ENCODE results near the gene ANKHD1.

The ANKHD1 gene

DNA sequence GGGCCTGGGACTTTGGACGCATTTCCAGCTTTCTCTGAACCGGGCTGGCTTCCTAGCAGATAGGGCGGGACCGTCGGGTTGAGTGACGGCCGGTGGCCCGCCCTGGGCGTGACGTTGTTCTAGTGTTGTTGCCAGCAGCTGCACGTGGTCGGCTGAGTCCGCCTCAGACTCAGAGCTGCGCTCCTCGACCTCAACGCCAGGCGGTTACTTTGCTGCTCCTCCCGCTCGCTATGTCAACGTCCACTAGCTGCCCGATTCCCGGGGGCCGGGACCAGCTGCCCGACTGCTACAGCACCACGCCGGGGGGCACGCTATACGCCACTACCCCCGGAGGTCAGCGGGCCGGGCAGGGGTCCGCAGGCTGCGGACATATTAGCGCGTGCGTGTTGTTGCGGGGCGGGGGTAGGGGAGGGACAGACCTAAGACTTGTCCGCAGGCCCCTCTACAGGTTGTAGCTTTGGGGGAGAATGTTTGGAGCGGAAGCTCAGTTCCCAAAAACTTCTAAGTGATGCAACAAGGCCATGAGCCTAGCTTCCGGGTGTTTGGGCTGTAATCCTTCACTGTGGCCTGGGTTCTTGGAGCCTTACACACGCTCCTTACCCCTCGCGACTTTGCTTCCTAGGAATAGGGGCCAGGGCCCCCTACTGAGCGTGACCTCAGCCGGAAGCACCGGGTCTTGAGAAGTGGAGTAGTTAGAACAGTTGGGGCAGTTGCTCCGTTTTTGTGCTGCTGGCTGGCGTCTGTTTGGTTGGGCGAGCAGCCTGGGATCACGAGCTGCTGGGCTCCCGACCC, 146.1 kb downstream of the ANKHD1 start, which contains the start of gene EIF4EBP3:
TSS of gene EIF4EBP3 (plus strand) at position 155 of the 792 bp plus-strand sequence. CDS start at position 231, 76 bp downstream.
- DNase-seq, result peak; percentile 95

DNA sequence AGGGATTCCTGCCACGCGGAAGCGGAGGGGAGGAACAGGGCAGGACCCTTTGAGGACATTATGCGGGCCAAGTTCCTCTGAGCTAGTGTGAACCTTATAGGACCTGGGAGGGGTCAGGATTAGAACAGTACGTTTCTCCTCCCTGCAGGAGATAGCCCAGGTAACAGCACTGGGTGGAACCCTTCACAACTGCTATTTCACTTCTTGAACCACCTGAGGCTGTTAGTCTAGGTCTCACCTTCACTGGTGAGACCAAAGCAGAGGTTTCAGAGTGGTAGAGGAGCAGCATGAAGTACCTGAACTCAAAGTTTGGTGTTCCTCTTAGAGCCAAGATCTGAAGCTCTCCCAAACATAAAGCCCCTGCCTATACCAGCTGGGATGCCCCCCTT, 146.7 kb downstream of the ANKHD1 start:
- peak; percentile 34 for DNase-seq

DNA sequence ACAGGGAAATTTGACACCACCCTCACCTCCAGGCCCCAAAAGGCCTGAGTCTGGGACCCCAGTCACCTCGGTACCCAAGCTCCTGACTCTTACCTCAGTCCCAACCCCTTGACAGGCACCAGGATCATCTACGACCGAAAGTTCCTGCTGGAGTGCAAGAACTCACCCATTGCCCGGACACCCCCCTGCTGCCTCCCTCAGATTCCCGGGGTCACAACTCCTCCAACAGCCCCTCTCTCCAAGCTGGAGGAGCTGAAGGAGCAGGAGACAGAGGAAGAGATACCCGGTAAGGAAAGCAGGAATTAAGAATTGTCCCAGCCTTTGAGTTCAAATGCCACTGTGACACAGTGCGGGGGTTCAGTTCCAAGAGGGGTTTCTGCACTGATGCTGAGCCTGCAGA, 147.2 kb downstream of the ANKHD1 start:
- no peak for DNase-seq

DNA sequence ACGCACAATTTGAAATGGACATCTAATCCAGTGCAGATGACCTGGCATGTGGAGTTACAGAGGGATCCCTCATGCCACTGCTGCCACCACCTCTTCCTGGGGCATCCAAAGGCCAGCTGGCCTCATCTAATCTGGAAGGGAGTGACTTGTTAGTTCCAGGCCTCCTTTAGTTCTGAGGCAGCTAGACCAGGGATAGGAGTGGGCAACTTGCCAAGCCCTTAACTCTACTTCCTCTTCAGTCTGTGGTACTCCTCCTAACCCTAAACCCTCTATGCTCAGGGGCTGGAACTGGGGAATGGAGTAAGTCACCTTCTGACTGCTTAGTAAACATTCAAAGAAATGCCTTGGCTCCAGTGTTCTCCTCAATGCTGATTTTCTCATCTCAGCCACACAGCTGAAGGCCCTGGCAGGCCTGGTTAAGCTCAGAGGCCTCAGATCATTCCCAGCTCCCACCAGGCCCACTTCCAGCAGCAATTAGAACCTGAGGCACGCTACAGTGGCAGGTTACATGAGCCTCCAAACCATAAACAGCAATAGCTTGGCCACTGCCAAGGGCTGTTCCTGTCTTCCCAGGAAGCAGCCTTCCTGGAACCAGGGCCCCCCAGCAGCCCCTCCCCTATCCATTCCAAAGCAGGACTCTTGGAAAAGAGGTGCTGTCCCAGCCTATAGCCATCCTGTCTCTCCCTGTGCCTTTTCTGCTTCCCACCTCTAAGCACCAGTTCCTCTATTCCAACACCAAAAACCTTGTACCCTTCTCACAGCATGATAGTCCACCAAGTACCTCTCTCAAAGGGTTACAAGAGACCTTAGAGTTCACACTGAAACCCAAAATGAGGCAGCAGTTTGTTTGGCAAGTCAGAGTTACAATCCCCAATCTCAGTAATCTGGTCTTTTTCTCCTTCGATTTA, 147.9 kb downstream of the ANKHD1 start:
- DNase-seq, result peak; percentile 58

DNA sequence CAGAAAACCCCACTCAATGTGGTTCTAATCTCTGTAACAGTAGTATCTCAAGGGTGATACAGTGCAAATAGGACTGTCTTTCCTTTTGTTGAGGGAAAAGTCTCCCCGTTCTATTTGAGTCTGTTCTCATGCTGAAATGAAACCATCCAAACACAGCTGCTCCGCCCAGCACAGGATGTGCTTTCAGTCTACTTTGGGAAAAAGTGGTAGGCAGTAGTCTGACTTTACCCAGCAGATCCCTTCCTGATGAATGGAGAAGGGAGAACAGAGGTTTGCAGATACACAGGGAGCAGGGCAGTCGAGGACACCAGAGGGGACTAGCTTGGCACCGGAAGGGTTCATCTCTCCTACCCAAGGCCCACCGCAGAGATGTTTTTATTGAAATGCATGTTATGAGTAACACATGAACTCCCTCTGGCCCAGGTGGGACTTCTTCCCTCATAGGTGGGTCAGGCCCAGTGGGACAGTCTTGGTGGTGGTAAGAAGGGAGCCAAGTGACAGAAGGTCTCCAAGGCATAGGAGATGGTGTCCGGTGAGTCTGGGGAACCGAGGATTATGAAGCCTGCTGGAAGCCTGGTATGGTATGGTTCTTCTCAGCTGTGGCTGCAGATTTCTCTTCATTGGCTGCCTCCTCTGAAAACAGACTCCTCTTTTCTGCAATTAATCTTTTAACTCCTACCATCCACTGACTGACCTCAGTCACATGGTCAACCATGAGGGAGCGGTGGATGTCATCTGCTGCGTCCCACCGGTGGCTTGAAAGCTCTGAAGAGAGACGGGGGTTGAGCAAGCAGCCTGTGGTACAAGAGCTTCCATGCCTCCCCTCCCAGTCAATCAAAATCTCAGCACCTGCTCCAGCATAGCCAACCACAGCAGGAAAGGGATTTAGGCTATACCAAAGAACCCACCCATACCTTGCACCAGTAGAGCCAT, 148.8 kb downstream of the ANKHD1 start:
- DNase-seq, result no peak

DNA sequence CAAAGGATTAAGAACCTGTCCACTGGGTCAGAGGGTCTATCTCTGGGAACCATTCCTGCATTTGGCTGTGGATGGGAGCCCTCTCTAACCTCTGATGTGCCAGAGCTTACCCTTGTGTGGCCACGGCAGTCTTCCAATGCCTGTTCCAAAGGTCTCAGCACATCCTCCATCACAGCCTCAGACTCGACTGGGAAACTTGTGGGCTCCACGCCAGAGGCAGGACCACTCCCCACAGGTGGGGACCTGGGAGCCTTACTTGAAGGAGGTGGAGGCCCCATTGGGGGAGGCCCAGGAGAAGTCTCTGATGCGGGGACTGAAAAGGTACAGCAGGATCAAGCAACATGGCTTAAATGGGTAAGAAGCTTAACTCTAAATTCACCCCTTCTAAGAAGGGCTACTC, 150.2 kb downstream of the ANKHD1 start:
- no peak for DNase-seq

DNA sequence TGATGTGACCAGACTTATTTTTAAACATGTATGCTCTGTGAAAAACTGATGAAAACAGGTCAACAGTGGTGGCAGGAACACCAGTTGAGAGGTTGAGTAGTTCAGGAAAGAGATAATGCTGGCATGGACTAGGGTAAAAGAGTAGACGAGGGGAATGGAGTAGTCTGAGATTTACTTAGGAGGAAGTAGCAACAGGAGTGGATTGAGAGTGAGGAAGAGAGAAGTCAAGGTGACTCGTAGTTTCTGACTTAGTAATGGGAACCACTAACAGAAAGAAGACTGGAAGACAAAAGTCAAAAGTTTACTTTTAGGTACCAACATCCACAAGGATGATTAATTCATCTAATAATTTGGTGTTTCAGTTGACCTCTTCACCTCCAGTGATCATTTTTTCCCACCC, 152.0 kb downstream of the ANKHD1 start:
- DNase-seq, result no peak

DNA sequence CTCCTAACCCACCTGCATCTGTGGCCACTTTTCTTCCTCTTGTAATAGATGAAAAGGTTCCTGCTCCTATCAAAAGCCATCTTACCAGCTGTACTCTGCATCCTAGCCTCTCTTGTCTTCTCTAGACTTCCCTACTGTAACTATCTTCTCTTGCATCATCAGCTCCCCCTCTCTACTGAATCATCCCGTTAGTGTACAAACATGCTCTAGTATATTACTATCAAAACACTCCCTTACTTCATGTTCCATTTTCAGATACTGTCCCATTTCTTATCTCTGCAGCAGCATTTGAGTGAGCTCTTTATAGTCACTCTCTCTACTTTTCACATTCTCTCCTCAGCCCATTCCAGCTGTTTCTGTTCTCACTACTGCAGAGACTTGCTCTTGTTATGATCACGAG, 152.8 kb downstream of the ANKHD1 start:
- DNase-seq, result no peak

DNA sequence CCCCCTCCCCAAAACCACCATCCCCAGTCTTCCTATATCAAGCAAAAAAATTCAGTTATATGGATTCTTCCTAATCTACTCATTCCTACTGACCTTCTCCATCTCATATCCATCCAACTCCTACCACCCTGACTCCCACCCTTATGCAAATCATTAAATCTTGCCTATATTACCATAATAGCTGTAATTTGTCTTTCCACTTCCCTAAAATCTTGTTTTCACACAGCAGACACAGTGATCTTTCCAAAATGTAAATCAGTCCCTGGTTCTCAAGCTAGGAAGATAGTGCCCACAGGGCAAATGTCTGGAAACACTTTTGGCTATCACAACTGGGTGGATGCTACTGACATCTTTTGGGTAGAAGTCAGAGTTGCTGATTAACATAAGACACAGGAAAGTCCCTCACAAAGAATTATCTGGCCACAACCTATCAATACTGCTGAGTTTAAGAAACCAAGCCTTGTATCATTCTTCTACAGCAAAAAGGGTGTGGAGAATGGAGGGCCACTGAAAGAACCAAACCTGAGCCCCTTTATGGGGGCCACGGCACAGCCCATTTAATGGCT, 154.2 kb downstream of the ANKHD1 start:
- no peak for DNase-seq

DNA sequence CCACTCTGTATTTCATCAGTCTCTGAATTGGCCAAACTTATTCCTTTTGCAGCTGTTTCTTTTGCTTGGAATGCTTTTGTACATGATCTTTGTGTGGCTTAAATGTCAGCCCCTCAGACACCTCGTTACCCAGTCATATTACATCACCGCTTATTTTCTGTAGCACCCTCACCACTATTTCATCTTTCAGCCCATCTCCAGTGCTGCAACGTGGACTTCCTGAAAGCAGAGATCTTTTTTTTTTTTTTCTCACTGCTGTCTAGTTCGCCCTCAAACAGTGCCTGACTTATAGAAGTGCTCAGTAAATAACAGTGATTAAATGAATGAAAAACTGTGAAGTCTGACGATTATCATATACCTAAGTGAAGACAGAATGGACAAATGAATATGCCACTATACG, 154.8 kb downstream of the ANKHD1 start:
- peak; percentile 18 for DNase-seq

DNA sequence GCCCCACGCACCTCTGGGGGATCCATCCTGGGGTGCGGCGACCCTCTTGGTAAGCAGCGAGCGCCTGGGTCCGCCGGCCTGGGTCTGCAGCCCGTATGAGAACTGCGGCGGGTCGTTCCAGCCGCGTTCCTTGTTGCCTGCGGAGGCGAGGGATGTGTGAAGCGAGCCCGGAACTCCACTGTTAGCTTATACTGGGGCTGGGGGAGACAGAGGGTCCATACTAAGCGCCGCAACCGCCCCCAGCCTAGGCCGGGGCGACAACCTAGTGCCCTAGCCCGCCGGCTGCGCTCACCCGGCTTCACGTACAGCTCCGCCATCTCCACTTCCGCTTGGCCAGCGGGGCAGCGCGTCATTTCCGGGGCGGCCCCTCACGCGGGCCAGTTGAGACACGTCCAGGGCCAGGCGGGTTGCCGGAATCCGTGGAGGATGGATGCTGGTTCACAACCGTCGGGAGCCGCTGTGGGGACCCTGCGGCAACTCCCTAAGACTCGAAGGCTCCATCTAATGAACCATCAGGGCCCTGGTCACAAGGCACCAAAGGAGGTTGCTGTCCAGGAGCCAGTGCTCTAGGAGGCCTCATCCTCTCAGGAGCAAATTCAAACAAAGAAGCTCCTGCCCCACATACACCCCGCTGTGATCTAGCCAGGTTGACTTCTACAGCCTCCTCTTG, 155.6 kb downstream of the ANKHD1 start, which contains the start of gene SRA1:
TSS of gene SRA1 (minus strand) at position 338 of the 670 bp plus-strand sequence. CDS start at position 317, 21 bp downstream.
- peak; percentile 87 for DNase-seq

DNA sequence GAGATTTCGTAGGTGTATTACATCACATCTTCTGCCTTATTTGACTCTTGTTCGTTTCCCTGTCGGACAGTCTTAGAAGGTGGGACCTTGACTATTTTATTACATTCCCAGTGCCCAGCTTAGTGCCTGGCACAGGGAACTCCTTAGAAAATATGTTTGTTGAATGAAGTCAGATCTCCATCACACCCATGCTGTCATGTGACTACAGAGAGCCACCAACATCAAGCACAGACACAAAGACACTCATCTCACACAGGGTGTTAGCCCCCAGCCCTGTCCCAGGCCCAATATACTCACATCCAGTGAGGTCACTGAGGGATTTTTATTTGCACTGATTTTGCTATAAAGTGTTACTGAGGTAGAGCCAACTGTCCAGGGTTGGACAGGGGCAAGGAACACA, 156.3 kb downstream of the ANKHD1 start:
- no peak for DNase-seq

DNA sequence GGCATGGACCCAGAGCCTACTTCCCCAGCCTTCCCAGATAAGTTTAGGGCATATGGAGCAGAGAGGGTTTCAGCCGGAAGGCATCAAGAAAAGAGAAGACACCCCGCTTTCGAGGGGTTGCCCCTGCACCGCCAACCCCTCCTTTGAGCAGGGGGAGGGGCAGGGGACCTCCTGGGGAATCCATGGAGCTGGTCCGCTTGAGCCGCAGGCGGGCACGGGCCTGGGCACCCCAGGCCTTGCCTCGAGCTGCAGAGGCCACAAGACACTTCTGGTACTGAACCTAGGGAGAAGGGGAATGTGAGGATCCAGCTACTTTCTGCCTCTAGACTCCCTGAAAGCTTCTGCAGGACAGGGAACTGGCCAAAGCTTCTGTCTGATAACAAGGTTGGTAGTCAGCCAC, 156.9 kb downstream of the ANKHD1 start:
- no peak for DNase-seq

DNA sequence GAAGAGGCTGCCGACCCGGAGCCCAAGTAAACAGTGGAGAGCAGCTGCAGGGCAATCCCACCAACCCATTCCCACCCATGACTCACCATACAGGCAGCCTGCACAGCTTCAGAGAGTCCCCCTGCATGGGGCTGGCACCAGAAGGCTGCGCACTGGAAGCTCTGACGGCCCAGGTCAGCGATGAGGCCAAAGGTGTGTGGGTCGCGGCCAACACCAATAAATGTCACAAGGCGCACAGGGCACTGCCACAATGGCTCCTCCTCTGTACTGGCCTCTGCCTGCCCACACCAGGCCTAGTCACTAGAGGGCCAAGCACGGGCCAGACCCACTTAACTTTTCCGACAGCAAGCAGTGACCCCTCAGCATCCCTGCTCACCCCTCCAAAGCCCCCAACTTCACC, 158.6 kb downstream of the ANKHD1 start:
- no peak for DNase-seq

DNA sequence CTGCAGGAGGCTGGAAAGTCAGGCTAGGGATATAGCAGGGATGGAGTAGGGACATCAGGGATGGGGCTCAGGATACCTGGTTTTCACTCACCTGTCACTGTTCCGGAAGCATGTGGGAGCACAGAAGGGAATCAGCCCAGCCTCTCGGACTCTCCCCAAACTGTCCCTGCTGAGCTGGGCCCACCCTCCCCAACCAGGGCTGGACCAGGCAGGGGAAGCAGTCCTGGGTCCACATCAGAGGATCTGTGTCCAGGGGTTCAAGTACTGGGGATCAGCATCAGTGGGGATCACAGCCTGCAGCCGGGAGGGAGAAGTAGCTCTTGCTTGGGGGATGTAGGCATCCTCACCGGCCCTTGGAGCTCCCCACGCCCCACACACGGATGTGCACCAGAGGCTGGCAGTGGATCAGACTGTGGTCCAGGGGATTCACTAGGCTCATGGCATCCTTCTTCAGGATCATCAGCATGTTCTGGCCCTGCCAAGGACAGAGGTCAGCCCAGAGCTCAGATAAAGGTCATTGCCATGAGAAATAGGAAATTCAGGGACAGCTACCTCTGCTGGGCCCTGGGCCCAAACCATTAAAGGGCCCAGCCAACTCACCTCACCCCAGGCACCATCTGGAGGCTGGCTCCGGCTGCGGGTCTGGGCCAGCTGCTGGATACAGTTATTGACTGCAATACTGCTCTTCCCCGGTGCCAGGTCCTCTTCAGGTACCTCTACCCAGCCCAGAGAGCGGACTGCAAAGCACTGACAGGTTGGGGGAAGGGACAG, 160.3 kb downstream of the ANKHD1 start:
- no peak for DNase-seq

DNA sequence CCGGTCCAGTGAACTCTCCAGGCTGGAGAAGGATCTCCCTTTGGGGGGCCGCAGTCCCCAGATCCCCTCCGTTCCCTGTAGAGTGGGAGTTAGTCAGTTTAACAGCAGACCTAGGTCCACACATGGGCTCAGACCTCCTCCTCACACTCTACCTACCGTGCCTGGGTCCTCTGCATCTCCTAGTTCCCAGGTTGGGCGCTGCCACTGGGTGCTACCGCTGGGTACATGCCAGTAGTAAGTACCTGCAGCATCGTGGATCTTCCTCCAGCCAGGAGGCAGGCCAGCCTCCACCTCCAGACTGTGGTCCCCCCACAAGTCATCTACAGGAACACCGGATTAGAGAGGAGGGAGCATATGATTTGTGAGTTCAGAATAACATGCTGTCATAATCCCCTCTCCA, 162.0 kb downstream of the ANKHD1 start:
- DNase-seq, result no peak

DNA sequence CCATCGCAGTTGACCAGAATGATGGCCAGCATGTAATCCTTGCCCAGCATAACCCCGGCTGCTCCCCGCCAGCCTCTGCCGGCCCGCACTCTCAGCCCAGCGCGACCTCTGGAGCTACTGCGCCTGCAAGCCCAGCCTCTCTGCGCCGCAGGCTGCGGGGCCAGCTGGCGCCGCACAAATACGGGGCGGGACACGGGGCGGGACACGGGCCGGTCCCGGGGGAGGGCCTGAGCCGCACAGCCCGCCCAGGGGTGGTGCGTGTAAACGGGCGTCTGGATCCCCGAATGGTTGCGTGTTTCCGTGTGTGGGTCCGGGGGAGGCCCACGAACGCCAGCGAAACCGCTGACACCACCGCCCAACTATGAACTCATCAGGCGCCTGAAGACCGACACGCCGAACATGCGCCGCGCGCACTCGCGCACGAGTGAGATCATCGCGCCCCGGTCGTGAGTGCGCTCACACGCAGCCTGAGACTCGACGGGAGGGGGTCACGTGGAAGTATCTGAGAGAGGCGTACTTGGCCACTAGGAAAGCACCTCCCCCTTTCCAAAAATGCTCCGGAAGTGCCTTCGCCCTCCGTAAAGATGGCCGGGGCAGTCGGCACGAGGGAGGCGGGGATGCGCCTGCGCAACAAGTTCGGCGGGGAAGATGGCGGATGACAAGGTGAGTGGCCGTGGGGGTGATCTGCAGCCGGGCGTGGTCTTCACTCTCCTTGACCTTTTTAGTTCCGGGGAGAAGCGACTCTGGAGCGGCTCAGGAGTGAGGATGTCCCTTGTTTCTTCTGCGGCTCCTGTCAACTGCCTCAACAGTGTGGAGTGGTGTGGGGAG, 162.8 kb downstream of the ANKHD1 start, which contains the start of the genes APBB3 and SLC35A4:
TSS of gene APBB3 (minus strand) at position 403 of the 828 bp plus-strand sequence. CDS start at position 50, 353 bp downstream.
TSS of gene SLC35A4 (plus strand) at position 633 of the 828 bp plus-strand sequence. CDS start 2,342 bp downstream, outside the sequence.
- peak; percentile 97 for DNase-seq

DNA sequence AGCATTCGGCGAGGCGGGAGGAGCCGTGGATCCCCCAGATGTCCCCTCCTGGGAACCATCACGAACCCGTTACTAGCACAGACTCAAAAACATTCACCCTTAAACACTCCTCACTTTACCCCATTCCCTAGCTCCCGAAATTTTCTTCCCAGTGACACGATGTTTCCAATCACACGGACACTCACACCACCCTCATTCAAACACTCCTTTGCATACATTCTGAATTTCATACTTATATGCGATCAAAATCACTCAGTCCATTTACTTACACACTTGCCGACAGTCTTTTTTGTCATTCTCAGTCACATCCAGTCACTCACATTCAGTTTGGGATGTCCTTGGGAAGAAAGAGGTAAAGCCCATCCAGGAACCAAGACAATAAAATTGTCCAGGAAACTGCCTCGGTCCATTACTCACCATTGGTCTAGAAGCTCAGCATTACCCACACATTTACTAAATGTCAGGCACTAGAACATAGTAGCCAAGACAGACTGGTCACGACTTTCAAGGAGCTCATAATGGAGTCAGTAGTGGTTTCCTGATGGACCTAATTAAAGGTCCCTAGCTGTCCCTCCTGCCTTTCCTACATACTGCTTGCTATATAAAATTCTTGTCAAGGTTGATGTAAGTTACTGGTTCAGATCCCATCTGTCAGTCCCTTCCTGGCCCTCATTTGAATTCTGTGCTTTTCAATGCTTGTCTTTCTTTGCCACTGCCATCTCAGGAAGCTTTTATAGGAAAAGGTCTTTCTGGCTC, 163.6 kb downstream of the ANKHD1 start:
- DNase-seq, result peak; percentile 15

DNA sequence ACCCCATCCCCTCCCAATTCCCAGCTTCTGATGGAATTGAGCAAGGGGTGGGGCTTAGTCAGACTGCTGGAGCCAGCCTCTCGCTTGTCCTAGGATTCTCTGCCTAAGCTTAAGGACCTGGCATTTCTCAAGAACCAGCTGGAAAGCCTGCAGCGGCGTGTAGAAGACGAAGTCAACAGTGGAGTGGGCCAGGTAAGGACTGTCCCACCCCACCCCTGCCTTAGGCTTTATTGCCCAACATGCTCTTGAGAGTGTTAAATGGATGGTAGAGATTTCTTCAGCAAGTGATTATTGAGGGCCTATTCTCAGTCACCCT, 164.1 kb downstream of the ANKHD1 start:
- no peak for DNase-seq

Measured in NCI-H2029 (cell line).